SK-N-SH (cell line): Measurements from ENCODE around the gene CCDC24. TPM values are rescaled to one million over a fixed set of nuclear protein-coding genes. Genes with fewer than 3 reads are reported as not detected.

Experiments used
- CTCF ChIA-PET: fragments of 300-600, 350-600 bp; formaldehyde crosslinking; extraction: SDS; loops from one replicate; lab custom pipeline; 2021; lab: Yijun Ruan, JAX
- POLR2A ChIA-PET: fragments of 350-600 bp; sonication (Branson Sonifier 250); formaldehyde crosslinking; extraction: SDS; loops from one replicate; lab custom pipeline; 2020; ENCODE audit warnings: antibody characterized with exemption, inconsistent platforms; lab: Yijun Ruan, JAX
- DNase-seq: peaks from one replicate; pipeline ENCODE4 v3.0.0; 2012
- H2AFZ ChIP-seq: fragments of 200-600 bp; sonication (generic); 2 replicates; pipeline ENCODE4 v1.8.1; 2016; ENCODE audit warnings: antibody characterized with exemption, mild to moderate bottlenecking, low read depth
- H3F3A ChIP-seq: fragments of 200-600 bp; sonication (generic); replicated peaks from 2 replicates; pipeline ENCODE3; 2016; ENCODE audit warnings: antibody characterized with exemption, mild to moderate bottlenecking; ENCODE audit not compliant: insufficient read depth
- H3K27ac ChIP-seq, 2 experiments: fragments of 200-500 bp in 1 of 2; fragments of 200-600 bp in 1 of 2; sonication (Bioruptor generic) in 1 of 2; sonication (generic), shearing (Covaris generic) in 1 of 2; 2 replicates each; pipeline versions ENCODE4 v1.5.1 to v1.6.1; 2014 to 2016; ENCODE audit warnings: low read depth in 2 of 2, inconsistent platforms in 1 of 2, low read length in 1 of 2, mild to moderate bottlenecking in 1 of 2, mixed read lengths in 1 of 2
- H3K27me3 ChIP-seq: fragments of 200-600 bp; sonication (generic), shearing (Covaris generic); 2 replicates; pipeline ENCODE4 v1.6.1; 2016; ENCODE audit warnings: mixed run types; ENCODE audit not compliant: insufficient read depth
- H3K36me3 ChIP-seq, 2 experiments: fragments of 200-500 bp in 1 of 2; fragments of 200-600 bp in 1 of 2; sonication (Bioruptor generic) in 1 of 2; sonication (generic) in 1 of 2; replicated peaks in 1 of 2; 2 replicates each; pipeline versions ENCODE3 to v1.5.1; 2014 to 2016; ENCODE audit warnings: low read length in 1 of 2, mild to moderate bottlenecking in 1 of 2; ENCODE audit not compliant: insufficient read depth in 2 of 2, control insufficient read depth in 1 of 2
- H3K4me1 ChIP-seq, 2 experiments: fragments of 200-500 bp in 1 of 2; fragments of 200-600 bp in 1 of 2; sonication (Bioruptor generic) in 1 of 2; sonication (generic), shearing (Covaris generic) in 1 of 2; 2 replicates each; pipeline versions ENCODE4 v1.5.1 to v1.6.1; 2014 to 2016; ENCODE audit warnings: low read depth in 1 of 2, low read length in 1 of 2, mixed run types in 1 of 2; ENCODE audit not compliant: insufficient read depth in 2 of 2, control insufficient read depth in 1 of 2
- H3K4me2 ChIP-seq: fragments of 200-600 bp; sonication (generic), shearing (Covaris generic); 2 replicates; pipeline ENCODE4 v1.6.1; 2017; ENCODE audit warnings: mixed run types
- H3K4me3 ChIP-seq, 2 experiments: fragments of 200-500 bp in 1 of 2; fragments of 200-600 bp in 1 of 2; sonication (Bioruptor generic) in 1 of 2; sonication (generic), shearing (Covaris generic) in 1 of 2; 2 replicates each; pipeline versions ENCODE4 v1.5.1 to v1.8.1; 2014 to 2016; ENCODE audit warnings: low read depth in 2 of 2, inconsistent platforms in 1 of 2, low read length in 1 of 2, mild to moderate bottlenecking in 1 of 2, mixed read lengths in 1 of 2, moderate library complexity in 1 of 2
- H3K79me2 ChIP-seq: fragments of 200-600 bp; sonication (generic); 2 replicates; pipeline ENCODE4 v1.8.1; 2017; ENCODE audit warnings: mild to moderate bottlenecking; ENCODE audit not compliant: insufficient read depth
- H3K9ac ChIP-seq: fragments of 200-600 bp; sonication (generic); 2 replicates; pipeline ENCODE4 v1.6.1; 2017; ENCODE audit warnings: mixed run types
- H3K9me2 ChIP-seq: fragments of 200-600 bp; sonication (generic); 2 replicates; pipeline ENCODE4 v1.6.1; 2017; ENCODE audit warnings: mixed run types
- H3K9me3 ChIP-seq: fragments of 200-600 bp; sonication (generic); 2 replicates; pipeline ENCODE4 v1.6.1; 2017; ENCODE audit warnings: mixed run types, mild to moderate bottlenecking, moderate library complexity
- H4K20me1 ChIP-seq: fragments of 200-600 bp; sonication (generic); 2 replicates; pipeline ENCODE4 v1.6.1; 2017; ENCODE audit warnings: mild to moderate bottlenecking, mixed run types; ENCODE audit not compliant: insufficient read depth
- CTCF ChIP-seq: fragments of 200-600 bp; sonication (generic); IDR thresholded peaks from 2 replicates; pipeline ENCODE4 v1.6.1; 2017; ENCODE audit warnings: antibody characterized with exemption, mild to moderate bottlenecking, moderate library complexity
- EP300 ChIP-seq, 2 experiments: IDR thresholded peaks; 2 replicates each; pipeline versions ENCODE4 v1.4.0 to v1.6.1; 2012; ENCODE audit warnings: borderline replicate concordance in 1 of 2, low read depth in 1 of 2, low read length in 1 of 2
- FOXJ3 ChIP-seq: sonication (generic); formaldehyde crosslinking; IDR thresholded peaks from 2 replicates; pipeline ENCODE4 v1.5.1; 2020; ENCODE audit warnings: mild to moderate bottlenecking, missing genetic modification reagents
- GABPA ChIP-seq: IDR thresholded peaks from 2 replicates; pipeline ENCODE4 v1.4.0; 2012; ENCODE audit warnings: low read depth, mild to moderate bottlenecking
- MAX ChIP-seq: IDR thresholded peaks from 2 replicates; pipeline ENCODE4 v1.4.0; 2012; ENCODE audit warnings: low read depth
- POLR2AphosphoS5 ChIP-seq: IDR thresholded peaks from 2 replicates; pipeline ENCODE4 v1.6.1; 2012; ENCODE audit warnings: low read depth, low read length
- RAD21 ChIP-seq: IDR thresholded peaks from 2 replicates; pipeline ENCODE4 v1.6.1; 2012; ENCODE audit warnings: mild to moderate bottlenecking, low read length
- RCOR1 ChIP-seq: fragments of 150-350 bp; IDR thresholded peaks from 2 replicates; pipeline ENCODE4 v1.6.1; 2017; ENCODE audit warnings: antibody characterized with exemption, low read length
- REST ChIP-seq: IDR thresholded peaks from 2 replicates; pipeline ENCODE4 v1.6.1; 2012; ENCODE audit warnings: mild to moderate bottlenecking, low read depth, low read length, moderate library complexity
- SIN3A ChIP-seq: IDR thresholded peaks from 2 replicates; pipeline ENCODE4 v1.6.1; 2012; ENCODE audit warnings: low read depth, mild to moderate bottlenecking, low read length, moderate library complexity, borderline replicate concordance
- TAF1 ChIP-seq: IDR thresholded peaks from 2 replicates; pipeline ENCODE4 v1.6.1; 2012; ENCODE audit warnings: low read depth, mild to moderate bottlenecking, low read length, moderate library complexity, borderline replicate concordance
- TEAD4 ChIP-seq: IDR thresholded peaks from 2 replicates; pipeline ENCODE4 v1.4.0; 2012; ENCODE audit warnings: mild to moderate bottlenecking, borderline replicate concordance; ENCODE audit not compliant: insufficient read depth
- WGBS: methylation state at CpG from one replicate; pipeline ENCODE4 v1.1.6; 2017; ENCODE audit warnings: low lambda C conversion rate; 5-methylcytosine and 5-hydroxymethylcytosine counted together
- polyA plus RNA-seq, 3 experiments: library from polyadenylated mRNA; depleted of rRNA; stranded (reverse); fragments of >200 nt; gene quantifications; 2 replicates each; pipeline ENCODE4 v1.2.3, GENCODE V29; 2012

The CCDC24 gene
- polyA plus RNA-seq, 1 of the 3 experiments (the other 2 are of a cell fraction): 7.5 TPM

- TF ChIP-seq TEAD4: no peak
These were observed 10.8 kb downstream of the CCDC24 start (continued) for GRCh38 chr1:44002165-44002564.

- H4K20me1 ChIP-seq: no peaks in the 10 kb centered on the region
- no peaks in the 10 kb centered on the region for H3K9me3 ChIP-seq
- H3K27me3 ChIP-seq: no peaks in the 10 kb centered on the region
- peaks cover 0 to 31% of the 10 kb centered on the region in 2 experiments; a peak in 2 of 4 replicates for H3K4me1 ChIP-seq
- DNase-seq: peak; percentile 59
- ChIA-PET POLR2A (interaction anchor here (0.8 kb wide), 1 partner anchor 28 kb away, joined by 3 read pairs; the partner anchor contains the start of gene ATP6V0B), CTCF (interaction anchor here (1.3 to 20.6 kb wide), 3 partner anchors 8 to 42 kb away, joined by 4 to 598 read pairs (median 153); partner anchors contain the start of gene SLC6A9)
- WGBS: 84% methylated on average over 6 of the region's 14 CpGs
- no peak overlapping the region for H3K9ac ChIP-seq
- no peaks in the 10 kb centered on the region for H3K79me2 ChIP-seq
- H3K27ac ChIP-seq: no peak overlapping the region
- H3F3A ChIP-seq: no peaks in the 10 kb centered on the region
- H3K4me3 ChIP-seq: no peak overlapping the region
- H2AFZ ChIP-seq: no peak overlapping the region
- H3K36me3 ChIP-seq: no peaks in the 10 kb centered on the region
- TF ChIP-seq FOXJ3 (CRISPR knock-in tag) (no peak), CTCF (peak; percentile 30)
- no peak overlapping the region for H3K4me2 ChIP-seq
- no peaks in the 10 kb centered on the region for H3K9me2 ChIP-seq
These were observed 11.3 kb downstream of the CCDC24 start for GRCh38 chr1:44002606-44003157.

- Histone ChIP-seq H2AFZ (no peak overlapping the region), H3F3A (no peaks in the 10 kb centered on the region)
- POLR2A ChIA-PET: no interaction called here
These were observed 16.9 kb downstream of the CCDC24 start for GRCh38 chr1:44008259-44008658.

More at GRCh38 chr1:44008259-44008658, 16.9 kb downstream of the CCDC24 start:
- no peaks in the 10 kb centered on the region for H3K36me3 ChIP-seq
- no peak overlapping the region for H3K27ac ChIP-seq
- H3K4me3 ChIP-seq: no peak overlapping the region
- TF ChIP-seq MAX (no peak), TAF1 (no peak), GABPA (no peak), POLR2AphosphoS5 (no peak), RAD21 (no peak), REST (no peak), SIN3A (no peak), RCOR1 (no peak), EP300 (IDR thresholded peaks at IDR 0.05; ENCODE audit: borderline replicate concordance in 1 of 2, low read depth in 1 of 2, low read length in 1 of 2) (no peak)
- H3K4me1 ChIP-seq: peaks cover 5 to 6% of the 10 kb centered on the region in 2 experiments; a peak in 2 of 4 replicates
- H3K4me2 ChIP-seq: no peak overlapping the region
- DNase-seq: no peak
- H4K20me1 ChIP-seq: no peaks in the 10 kb centered on the region
- no peaks in the 10 kb centered on the region for H3K9me2 ChIP-seq
- CTCF ChIA-PET: interaction anchor here (0.7 kb wide), 1 partner anchor 39 kb away, joined by 3 read pairs; no protein-coding TSS in a partner anchor
- WGBS: 92% methylated on average over 12 of the region's 12 CpGs
- no peaks in the 10 kb centered on the region for H3K27me3 ChIP-seq
- H3K9me3 ChIP-seq: no peaks in the 10 kb centered on the region
- no peaks in the 10 kb centered on the region for H3K79me2 ChIP-seq
- H3K9ac ChIP-seq: no peak overlapping the region
